ENCODE data around the gene SEC23B. TPM values are rescaled to one million over a fixed set of nuclear protein-coding genes. Genes with fewer than 3 reads are reported as not detected.

The SEC23B gene
- total RNA-seq, 1 experiment from 2014 or later = 61.3 TPM

GRCh38 chr20:18527836-18528235 is 20.1 kb downstream of the SEC23B start:
- ChIA-PET POLR2A (no interaction called here), CTCF (no interaction called here)
- Histone ChIP-seq H3K36me3 (ENCODE audit: control insufficient read depth, insufficient read depth, low read length) (peaks cover 43% of the 10 kb centered on the region), H3K4me1 (ENCODE audit: control insufficient read depth, insufficient read depth, low read length) (no peaks in the 10 kb centered on the region), H3K27me3 (ENCODE audit: control insufficient read depth, insufficient read depth, low read length) (no peaks in the 10 kb centered on the region), H3K27ac (ENCODE audit: low read length) (no peak overlapping the region), H3K9me3 (ENCODE audit: control insufficient read depth, insufficient read depth, low read depth, low read length) (no peaks in the 10 kb centered on the region), H3K4me3 (ENCODE audit: low read depth in 2 of 2, low read length in 2 of 2) (no peak overlapping the region)
- TF ChIP-seq POLR2AphosphoS5 (IDR thresholded peaks at IDR 0.05; ENCODE audit: low read depth, low read length) = no peak
- TF ChIP-seq TCF7L2 (IDR thresholded peaks at IDR 0.05; ENCODE audit: low read depth, low read length) = no peak
- TF ChIP-seq CTCF (IDR thresholded peaks at IDR 0.05) = no peak
- TF ChIP-seq REST (IDR thresholded peaks at IDR 0.05; ENCODE audit: insufficient read depth in 1 of 2, low read depth in 2 of 2, low read length in 1 of 2) = no peak
- no peak for TF ChIP-seq SIN3A (IDR thresholded peaks at IDR 0.05; ENCODE audit: borderline replicate concordance, insufficient read depth, low read depth, low read length)
- ATAC-seq (no peak), DNase-seq (ENCODE audit: low read depth, low spot score) (no peak)
- BruUV-seq (replicated peaks) = no TSS peak
- in situ Hi-C loops (cut with HindIII; ENCODE audit: low pct_unique_long_range_greater_than_20kb, low sequenced_read_pairs) = no loop called here
- intact Hi-C loops (cut with micrococcal nuclease; ENCODE audit: unreplicated experiment) = no loop called here

- no peak overlapping the region for H3K4me3 ChIP-seq (ENCODE audit: low read depth in 2 of 2, low read length in 2 of 2)
- BruUV-seq (replicated peaks) = no TSS peak
- H3K9me3 ChIP-seq (ENCODE audit: control insufficient read depth, insufficient read depth, low read depth, low read length) = no peaks in the 10 kb centered on the region
- H3K36me3 ChIP-seq (ENCODE audit: control insufficient read depth, insufficient read depth, low read length) = peaks cover 49% of the 10 kb centered on the region
- intact Hi-C loops (cut with micrococcal nuclease; ENCODE audit: unreplicated experiment) (no loop called here), in situ Hi-C loops (cut with HindIII; ENCODE audit: low pct_unique_long_range_greater_than_20kb, low sequenced_read_pairs) (no loop called here)
- POLR2A ChIA-PET = no interaction called here
- H3K27ac ChIP-seq (ENCODE audit: low read length) = no peak overlapping the region
- CTCF ChIA-PET = no interaction called here
- no peaks in the 10 kb centered on the region for H3K4me1 ChIP-seq (ENCODE audit: control insufficient read depth, insufficient read depth, low read length)
- TF ChIP-seq CTCF (IDR thresholded peaks at IDR 0.05) (no peak), REST (IDR thresholded peaks at IDR 0.05; ENCODE audit: insufficient read depth in 1 of 2, low read depth in 2 of 2, low read length in 1 of 2) (no peak), SIN3A (IDR thresholded peaks at IDR 0.05; ENCODE audit: borderline replicate concordance, insufficient read depth, low read depth, low read length) (no peak), POLR2AphosphoS5 (IDR thresholded peaks at IDR 0.05; ENCODE audit: low read depth, low read length) (no peak), TCF7L2 (IDR thresholded peaks at IDR 0.05; ENCODE audit: low read depth, low read length) (no peak)
- DNase-seq (ENCODE audit: low read depth, low spot score) (no peak), ATAC-seq (no peak)
- no peaks in the 10 kb centered on the region for H3K27me3 ChIP-seq (ENCODE audit: control insufficient read depth, insufficient read depth, low read length)
Measured at GRCh38 chr20:18529041-18529440, 21.3 kb downstream of the SEC23B start.
